ENCODE measurements around the gene HAUS7.

DNA sequence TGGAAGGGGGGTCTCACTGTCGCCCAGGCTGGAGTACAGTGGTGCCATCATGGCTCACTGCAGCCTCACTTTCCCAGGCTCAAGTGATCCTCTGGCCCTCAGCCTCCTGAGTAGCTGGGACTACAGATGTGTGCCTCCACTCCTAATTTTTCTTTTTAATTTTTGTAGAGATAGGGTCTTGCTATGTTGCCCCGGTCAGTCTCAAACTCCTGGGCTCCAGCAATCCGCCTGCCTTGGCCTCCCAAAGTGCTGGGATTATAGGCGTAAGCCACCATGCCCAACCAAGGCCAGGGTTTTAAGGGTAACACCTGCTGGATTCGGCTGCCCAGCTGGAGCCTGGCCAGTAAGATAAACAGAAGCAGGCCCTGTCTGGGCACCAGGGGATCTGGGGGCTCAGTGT lies 27.9 kb downstream of the HAUS7 start:
- TF ChIP-seq, protein P1, sequence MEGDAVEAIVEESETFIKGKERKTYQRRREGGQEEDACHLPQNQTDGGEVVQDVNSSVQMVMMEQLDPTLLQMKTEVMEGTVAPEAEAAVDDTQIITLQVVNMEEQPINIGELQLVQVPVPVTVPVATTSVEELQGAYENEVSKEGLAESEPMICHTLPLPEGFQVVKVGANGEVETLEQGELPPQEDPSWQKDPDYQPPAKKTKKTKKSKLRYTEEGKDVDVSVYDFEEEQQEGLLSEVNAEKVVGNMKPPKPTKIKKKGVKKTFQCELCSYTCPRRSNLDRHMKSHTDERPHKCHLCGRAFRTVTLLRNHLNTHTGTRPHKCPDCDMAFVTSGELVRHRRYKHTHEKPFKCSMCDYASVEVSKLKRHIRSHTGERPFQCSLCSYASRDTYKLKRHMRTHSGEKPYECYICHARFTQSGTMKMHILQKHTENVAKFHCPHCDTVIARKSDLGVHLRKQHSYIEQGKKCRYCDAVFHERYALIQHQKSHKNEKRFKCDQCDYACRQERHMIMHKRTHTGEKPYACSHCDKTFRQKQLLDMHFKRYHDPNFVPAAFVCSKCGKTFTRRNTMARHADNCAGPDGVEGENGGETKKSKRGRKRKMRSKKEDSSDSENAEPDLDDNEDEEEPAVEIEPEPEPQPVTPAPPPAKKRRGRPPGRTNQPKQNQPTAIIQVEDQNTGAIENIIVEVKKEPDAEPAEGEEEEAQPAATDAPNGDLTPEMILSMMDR (conservative IDR thresholded peaks at IDR 0.05), result no peak
- TF ChIP-seq ZFX (IDR thresholded peaks at IDR 0.05), result no peak

Data from C4-2B (cell line).